ENCODE measurements around the gene CDS1.

Gene CDS1

GRCh38 chr4:84647312-84647884 lies 64.5 kb downstream of the CDS1 start:
- no peak for DNase-seq (ENCODE audit: low spot score)
- in situ Hi-C loops (cut with MboI; ENCODE audit: low sequenced_read_pairs, unreplicated experiment): no loop called here
- no peak for TF ChIP-seq CTCF (IDR thresholded peaks at IDR 0.05; ENCODE audit: borderline replicate concordance, control extremely low read depth, extremely low read depth, insufficient read depth, missing control alignments)

- TF ChIP-seq CTCF (IDR thresholded peaks at IDR 0.05; ENCODE audit: borderline replicate concordance, control extremely low read depth, extremely low read depth, insufficient read depth, missing control alignments): no peak
- no peak for DNase-seq (ENCODE audit: low spot score)
- in situ Hi-C loops (cut with MboI; ENCODE audit: low sequenced_read_pairs, unreplicated experiment): no loop called here
Measured at GRCh38 chr4:84648178-84648577, 65.3 kb downstream of the CDS1 start.

GRCh38 chr4:84648863-84649647 lies 66.1 kb downstream of the CDS1 start:
- no peak for DNase-seq (ENCODE audit: low spot score)
- in situ Hi-C loops (cut with MboI; ENCODE audit: low sequenced_read_pairs, unreplicated experiment): no loop called here
- no peak for TF ChIP-seq CTCF (IDR thresholded peaks at IDR 0.05; ENCODE audit: borderline replicate concordance, control extremely low read depth, extremely low read depth, insufficient read depth, missing control alignments)

GRCh38 chr4:84651499-84651898 lies 68.6 kb downstream of the CDS1 start:
- no peak for TF ChIP-seq CTCF (IDR thresholded peaks at IDR 0.05; ENCODE audit: borderline replicate concordance, control extremely low read depth, extremely low read depth, insufficient read depth, missing control alignments)
- in situ Hi-C loops (cut with MboI; ENCODE audit: low sequenced_read_pairs, unreplicated experiment): no loop called here
- DNase-seq (ENCODE audit: low spot score): no peak

GRCh38 chr4:84652478-84652877 lies 69.6 kb downstream of the CDS1 start:
- in situ Hi-C loops (cut with MboI; ENCODE audit: low sequenced_read_pairs, unreplicated experiment): no loop called here
- no peak for TF ChIP-seq CTCF (IDR thresholded peaks at IDR 0.05; ENCODE audit: borderline replicate concordance, control extremely low read depth, extremely low read depth, insufficient read depth, missing control alignments)
- no peak for DNase-seq (ENCODE audit: low spot score)

GRCh38 chr4:84660606-84661005 lies 77.7 kb downstream of the CDS1 start:
- in situ Hi-C loops (cut with MboI; ENCODE audit: low sequenced_read_pairs, unreplicated experiment): no loop called here
- no peak for TF ChIP-seq CTCF (IDR thresholded peaks at IDR 0.05; ENCODE audit: borderline replicate concordance, control extremely low read depth, extremely low read depth, insufficient read depth, missing control alignments)
- no peak for DNase-seq (ENCODE audit: low spot score)

All from GM13976 (cell line).